RWPE2 (cell line): ENCODE measurements around the gene TPGS2.

Source experiments
- ATAC-seq: fragments of 200-7000 bp; cut with Tn5 transposase; 3 replicates; pipeline ENCODE4 v1.9.1; 2021; ENCODE audit warnings: low read depth
- DNase-seq: peaks from one replicate; pipeline ENCODE4 v3.0.0-alpha.2; 2020; ENCODE audit warnings: low spot score
- H3K27ac ChIP-seq: fragments of 450-650 bp; 2 replicates; pipeline ENCODE4 v1.5.1; 2017; ENCODE audit warnings: mild to moderate bottlenecking; ENCODE audit not compliant: poor library complexity, severe bottlenecking
- H3K27me3 ChIP-seq: fragments of 250-450 bp; sonication (Bioruptor Pico); 2 replicates; pipeline ENCODE4 v1.5.1; 2021; ENCODE audit warnings: mild to moderate bottlenecking, moderate library complexity; ENCODE audit not compliant: insufficient read depth, poor library complexity, severe bottlenecking
- H3K36me3 ChIP-seq: fragments of 250-450 bp; sonication (Bioruptor Pico); 2 replicates; pipeline ENCODE4 v1.5.1; 2020; ENCODE audit warnings: low read depth, mild to moderate bottlenecking, moderate library complexity
- H3K4me1 ChIP-seq: fragments of 250-450 bp; sonication (Bioruptor Pico); 2 replicates; pipeline ENCODE4 v1.5.1; 2021; ENCODE audit warnings: mild to moderate bottlenecking, moderate library complexity; ENCODE audit not compliant: insufficient read depth, poor library complexity, severe bottlenecking
- H3K4me3 ChIP-seq: fragments of 250-450 bp; sonication (Bioruptor Pico); 2 replicates; pipeline ENCODE4 v1.5.1; 2021; ENCODE audit warnings: mild to moderate bottlenecking, moderate library complexity; ENCODE audit not compliant: severe bottlenecking
- H3K9me3 ChIP-seq: fragments of 250-450 bp; sonication (Bioruptor Pico); 2 replicates; pipeline ENCODE4 v1.5.1; 2021; ENCODE audit warnings: mild to moderate bottlenecking, moderate library complexity; ENCODE audit not compliant: severe bottlenecking
- CTCF ChIP-seq: fragments of 450-650 bp; IDR thresholded peaks from one replicate; pipeline ENCODE4 v1.5.1; 2017; ENCODE audit warnings: mild to moderate bottlenecking, moderate library complexity; ENCODE audit not compliant: poor library complexity, severe bottlenecking

The TPGS2 gene

DNA sequence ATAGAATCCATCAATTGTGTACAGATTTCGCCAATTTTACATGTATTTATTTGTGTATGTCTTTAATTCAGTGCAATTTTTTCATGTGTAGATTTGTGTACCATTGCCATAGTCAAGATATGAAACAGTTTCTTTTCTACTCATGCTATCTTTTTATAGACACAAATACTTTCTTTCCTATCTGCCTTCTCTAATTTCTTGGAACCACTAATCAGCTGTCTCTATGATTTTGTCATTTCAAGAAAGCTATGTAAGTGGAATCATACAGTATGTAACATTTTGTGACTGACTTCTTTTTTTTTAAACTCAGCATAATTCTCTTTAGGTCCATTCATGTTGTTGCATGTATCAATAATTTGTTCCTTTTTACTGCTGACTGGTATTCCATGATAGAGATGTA, 33.4 kb upstream of the TPGS2 start:
- Histone ChIP-seq H3K9me3 (no peaks in the 10 kb centered on the region), H3K27me3 (no peaks in the 10 kb centered on the region), H3K27ac (no peak overlapping the region), H3K4me1 (no peaks in the 10 kb centered on the region), H3K36me3 (peaks cover 5% of the 10 kb centered on the region; the same call in 1 of the 2 replicates), H3K4me3 (no peak overlapping the region)
- DNase-seq (no peak), ATAC-seq (no peak)
- no peak for TF ChIP-seq CTCF

- DNase-seq (no peak), ATAC-seq (no peak)
Observed at GRCh38 chr18:36856815-36857214, 28.0 kb upstream of the TPGS2 start.

DNA sequence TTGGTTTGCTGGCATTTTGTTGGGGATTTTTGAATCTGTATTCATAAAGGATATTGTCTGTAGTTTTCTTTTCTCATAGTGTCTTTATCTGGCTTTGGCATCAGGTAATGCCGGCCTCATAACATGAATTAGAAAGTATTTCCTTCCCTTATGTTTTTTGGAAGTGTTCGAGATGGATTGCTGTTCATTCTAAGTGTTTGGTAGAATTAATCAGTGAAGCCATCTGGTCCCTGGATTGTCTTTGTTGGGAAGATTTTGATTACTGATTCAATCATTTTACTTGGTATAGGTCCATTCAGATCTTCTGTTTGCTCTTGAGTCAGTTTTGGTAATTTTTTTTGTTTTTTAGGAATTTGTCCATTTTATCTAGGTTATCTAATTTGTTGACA, 22.4 kb upstream of the TPGS2 start:
- ATAC-seq (no peak), DNase-seq (no peak)
- no peaks in the 10 kb centered on the region for H3K27me3 ChIP-seq
- TF ChIP-seq CTCF, result no peak
- H3K9me3 ChIP-seq, result no peaks in the 10 kb centered on the region
- no peak overlapping the region for H3K27ac ChIP-seq
- peaks cover 3% of the 10 kb centered on the region for H3K4me1 ChIP-seq
- no peak overlapping the region for H3K4me3 ChIP-seq
- peaks cover 8% of the 10 kb centered on the region for H3K36me3 ChIP-seq

More at GRCh38 chr18:36856815-36857214, 28.0 kb upstream of the TPGS2 start:
- Histone ChIP-seq H3K36me3 (peaks cover 7% of the 10 kb centered on the region), H3K4me3 (no peak overlapping the region), H3K9me3 (no peaks in the 10 kb centered on the region), H3K4me1 (no peaks in the 10 kb centered on the region), H3K27me3 (no peaks in the 10 kb centered on the region), H3K27ac (no peak overlapping the region)
- no peak for TF ChIP-seq CTCF

DNA sequence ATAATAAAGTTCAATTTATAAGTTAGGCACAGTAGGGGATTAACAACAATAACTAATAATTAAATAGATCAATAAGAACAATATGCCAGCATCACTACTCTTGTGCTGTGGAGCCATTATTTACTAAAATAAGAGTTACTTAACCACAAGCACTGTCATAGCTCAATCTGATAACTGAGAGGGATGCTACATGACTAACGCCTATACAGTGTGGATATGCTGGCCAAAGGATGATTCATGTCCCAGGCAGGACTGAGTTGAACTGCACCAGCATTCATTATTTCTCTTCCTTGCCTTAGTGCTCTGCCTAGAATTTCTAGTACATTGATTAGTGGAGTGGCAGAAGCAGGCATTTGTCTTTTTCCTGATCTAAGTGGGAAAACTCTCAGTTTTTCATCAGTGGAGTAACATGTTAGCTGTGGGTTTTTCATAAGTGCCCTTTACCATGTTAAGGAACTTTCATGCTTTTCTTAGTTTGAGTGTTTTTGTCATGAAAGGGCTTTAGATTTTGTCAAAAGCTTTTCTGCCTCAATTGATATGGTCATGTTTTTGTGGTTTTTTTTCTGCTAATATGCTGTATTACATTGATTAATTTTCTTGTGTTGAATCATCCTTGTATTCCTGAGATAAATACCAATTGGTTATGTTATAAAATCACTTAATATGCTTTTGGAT, 21.9 kb upstream of the TPGS2 start:
- no peak for TF ChIP-seq CTCF
- H3K27ac ChIP-seq, result no peak overlapping the region
- ATAC-seq (peak; percentile 100), DNase-seq (no peak)
- peaks cover 8% of the 10 kb centered on the region for H3K36me3 ChIP-seq
- H3K9me3 ChIP-seq, result no peaks in the 10 kb centered on the region
- no peaks in the 10 kb centered on the region for H3K27me3 ChIP-seq
- H3K4me3 ChIP-seq, result no peak overlapping the region
- peaks cover 3% of the 10 kb centered on the region for H3K4me1 ChIP-seq

GRCh38 chr18:36849288-36850006, 20.6 kb upstream of the TPGS2 start:
- Histone ChIP-seq H3K4me1 (peaks cover 3% of the 10 kb centered on the region), H3K4me3 (no peak overlapping the region), H3K9me3 (no peaks in the 10 kb centered on the region), H3K36me3 (peaks cover 8% of the 10 kb centered on the region), H3K27ac (no peak overlapping the region), H3K27me3 (no peaks in the 10 kb centered on the region)
- no peak for ATAC-seq
- no peak for DNase-seq
- TF ChIP-seq CTCF, result no peak
